Natural killer cell (primary cell): ENCODE data around the gene MKRN1. TPM values are rescaled to one million over a fixed set of nuclear protein-coding genes. Genes with fewer than 3 reads are reported as not detected.

ENCODE experiments used
- ATAC-seq, 3 donors: fragments of 150-1000 bp in 2 of 3; fragments of 200-7000 bp in 1 of 3; cut with Tn5 transposase; 1 replicate in 1 of 3; 2 replicates in 2 of 3; pipeline ENCODE4 v1.10.0; 2021; ENCODE audit warnings: mild to moderate bottlenecking in 2 of 3, moderate library complexity in 2 of 3
- DNase-seq, 2 donors: peaks; one replicate each; pipeline versions ENCODE4 v3.0.0 to v3.0.0-alpha.2; 2013 to 2021; ENCODE audit warnings: mixed read lengths in 1 of 2
- H3K27ac ChIP-seq: one replicate; pipeline ENCODE4 v1.5.1; 2013; ENCODE audit warnings: mild to moderate bottlenecking, low read length
- H3K27me3 ChIP-seq: one replicate; pipeline ENCODE4 v1.6.1; 2013; ENCODE audit warnings: low read length; ENCODE audit not compliant: control insufficient read depth, insufficient read depth
- H3K36me3 ChIP-seq: one replicate; pipeline ENCODE4 v1.6.1; 2013; ENCODE audit warnings: low read length; ENCODE audit not compliant: control insufficient read depth, insufficient read depth
- H3K4me1 ChIP-seq: one replicate; pipeline ENCODE4 v1.6.1; 2013; ENCODE audit warnings: low read length; ENCODE audit not compliant: control insufficient read depth, insufficient read depth
- H3K4me3 ChIP-seq: one replicate; pipeline ENCODE4 v1.5.1; 2013; ENCODE audit warnings: low read length
- H3K9me3 ChIP-seq: one replicate; pipeline ENCODE4 v1.6.1; 2013; ENCODE audit warnings: low read length; ENCODE audit not compliant: control insufficient read depth, insufficient read depth
- H3K27ac Mint-ChIP-seq, 2 donors: one replicate each; pipeline ENCODE4 v1.8.0; 2022; ENCODE audit warnings: mild to moderate bottlenecking in 2 of 2, mixed read lengths in 2 of 2, moderate library complexity in 1 of 2
- H3K27me3 Mint-ChIP-seq, 2 donors: one replicate each; pipeline ENCODE4 v1.8.0; 2022; ENCODE audit warnings: low read depth in 2 of 2, mixed read lengths in 2 of 2
- H3K36me3 Mint-ChIP-seq: one replicate; pipeline ENCODE4 v1.8.0; 2022; ENCODE audit warnings: mixed read lengths
- H3K4me1 Mint-ChIP-seq, 2 donors: one replicate each; pipeline ENCODE4 v1.8.0; 2022; ENCODE audit warnings: mixed read lengths in 2 of 2
- H3K4me3 Mint-ChIP-seq: one replicate; pipeline ENCODE4 v1.8.0; 2022; ENCODE audit warnings: mild to moderate bottlenecking, moderate library complexity, mixed read lengths
- H3K9me3 Mint-ChIP-seq, 2 donors: one replicate each; pipeline ENCODE4 v1.8.0; 2022; ENCODE audit warnings: mixed read lengths in 2 of 2
- WGBS: methylation state at CpG from one replicate; pipeline ENCODE4 v1.1.7; 2013; ENCODE audit warnings: missing lambda C conversion rate; ENCODE audit not compliant: insufficient coverage; 5-methylcytosine and 5-hydroxymethylcytosine counted together
- intact Hi-C: fragments of 100-400 bp; cut with micrococcal nuclease; formaldehyde crosslinking; loops from one replicate; pipeline ENCODE4 v1.14.2; 2022
- total RNA-seq, 4 donors: library from RNA; stranded (reverse); fragments of 120-200 nt in 1 of 4; gene quantifications; one replicate each; pipeline versions ENCODE4 v1.2.3 to v1.2.4, GENCODE V29; 2013 to 2022
- TF ChIP-seq, protein P1 (sequence below): fragments of 200-600 bp; IDR thresholded peaks from one replicate; pipeline ENCODE4 v1.8.0; 2022; ENCODE audit warnings: antibody characterized with exemption

The MKRN1 gene
- total RNA-seq, 3 donors from 2014 or later (not counting 1 experiment from before 2014, with no cell fraction given), result 119 to 146 (median 136) TPM

DNA sequence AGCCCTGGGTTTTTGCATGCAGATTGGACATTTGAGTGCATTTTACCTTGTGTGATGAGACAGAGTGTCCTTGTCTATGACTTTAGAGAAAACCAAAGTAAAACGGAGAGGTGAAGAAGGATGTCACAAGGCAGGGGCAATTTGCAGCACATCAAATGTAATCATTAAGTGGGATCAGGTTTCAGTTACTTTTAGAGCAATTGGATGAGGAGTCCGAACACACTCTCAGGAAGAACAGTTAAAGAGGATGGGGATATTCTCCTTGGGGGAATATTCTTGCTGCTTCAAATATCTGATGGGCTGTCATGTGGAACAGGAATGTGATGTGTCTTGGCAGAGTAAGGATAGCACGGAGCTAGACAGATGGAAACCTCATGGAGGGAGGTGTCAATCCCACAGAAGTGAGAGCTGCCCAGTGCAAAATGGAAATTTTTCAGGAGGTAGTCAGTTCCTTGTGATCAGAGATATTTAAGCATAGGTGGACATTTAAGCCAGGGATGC is 74.7 kb downstream of the MKRN1 start:
- Histone ChIP-seq H3K4me1 (peaks cover 15% of the 10 kb centered on the region), H3K27me3 (no peaks in the 10 kb centered on the region), H3K9me3 (no peaks in the 10 kb centered on the region), H3K27ac (peak overlapping the region; percentile 51), H3K4me3 (no peak overlapping the region), H3K36me3 (no peaks in the 10 kb centered on the region)
- TF ChIP-seq, protein P1, sequence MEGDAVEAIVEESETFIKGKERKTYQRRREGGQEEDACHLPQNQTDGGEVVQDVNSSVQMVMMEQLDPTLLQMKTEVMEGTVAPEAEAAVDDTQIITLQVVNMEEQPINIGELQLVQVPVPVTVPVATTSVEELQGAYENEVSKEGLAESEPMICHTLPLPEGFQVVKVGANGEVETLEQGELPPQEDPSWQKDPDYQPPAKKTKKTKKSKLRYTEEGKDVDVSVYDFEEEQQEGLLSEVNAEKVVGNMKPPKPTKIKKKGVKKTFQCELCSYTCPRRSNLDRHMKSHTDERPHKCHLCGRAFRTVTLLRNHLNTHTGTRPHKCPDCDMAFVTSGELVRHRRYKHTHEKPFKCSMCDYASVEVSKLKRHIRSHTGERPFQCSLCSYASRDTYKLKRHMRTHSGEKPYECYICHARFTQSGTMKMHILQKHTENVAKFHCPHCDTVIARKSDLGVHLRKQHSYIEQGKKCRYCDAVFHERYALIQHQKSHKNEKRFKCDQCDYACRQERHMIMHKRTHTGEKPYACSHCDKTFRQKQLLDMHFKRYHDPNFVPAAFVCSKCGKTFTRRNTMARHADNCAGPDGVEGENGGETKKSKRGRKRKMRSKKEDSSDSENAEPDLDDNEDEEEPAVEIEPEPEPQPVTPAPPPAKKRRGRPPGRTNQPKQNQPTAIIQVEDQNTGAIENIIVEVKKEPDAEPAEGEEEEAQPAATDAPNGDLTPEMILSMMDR, result no peak
- Mint-ChIP-seq H3K9me3 (no peaks in the 10 kb centered on the region), H3K36me3 (no peaks in the 10 kb centered on the region), H3K4me3 (peak overlapping the region; percentile 93), H3K4me1 (peaks cover 15 to 17% of the 10 kb centered on the region in 2 donors), H3K27me3 (no peaks in the 10 kb centered on the region), H3K27ac (peak overlapping the region; percentile 82 to 98)
- 68% methylated on average over 3 of the region's 3 CpGs for WGBS
- DNase-seq (no peak), ATAC-seq (no peak)
- intact Hi-C loops, result no loop called here

DNA sequence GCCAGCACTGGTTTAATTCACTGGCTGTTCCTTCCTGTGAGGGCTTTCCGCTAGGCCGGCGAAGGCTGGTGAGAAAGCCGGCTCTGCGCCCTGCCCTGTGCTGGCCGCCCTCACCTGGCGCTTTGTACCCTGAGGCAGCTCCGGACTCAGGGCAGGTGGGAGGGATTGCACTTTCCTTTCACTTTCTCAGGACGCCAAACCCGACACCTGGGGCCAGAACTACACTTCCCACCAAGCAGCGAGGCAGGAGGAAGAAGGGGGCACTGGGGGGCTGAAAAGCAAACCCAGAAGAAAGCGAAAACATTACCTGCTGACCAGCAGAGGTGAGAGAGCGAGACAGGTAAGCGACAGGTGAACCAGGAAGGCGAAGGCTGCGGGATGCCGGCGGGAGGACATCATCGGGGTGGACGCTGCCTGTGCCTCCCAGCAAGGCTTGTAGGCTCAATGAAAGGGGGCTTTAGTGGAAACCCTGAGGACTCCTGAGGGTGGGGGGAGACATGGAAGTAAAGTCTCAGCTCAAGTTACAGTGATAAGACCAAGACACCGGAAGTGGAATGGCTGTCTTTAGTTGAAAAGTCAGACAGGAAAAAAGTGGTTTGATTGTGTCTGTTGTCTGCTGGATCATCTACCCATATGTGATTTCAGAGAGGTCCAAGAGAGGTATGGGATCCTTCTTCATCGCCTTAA is 75.3 kb downstream of the MKRN1 start, which contains the start of gene RAB19:
Gene RAB19, plus strand, starts transcription at position 181 of the 687 bp plus-strand sequence. CDS start 3,589 bp downstream, outside the sequence.
- H3K27me3 ChIP-seq, result no peaks in the 10 kb centered on the region
- Mint-ChIP-seq H3K27ac (peak within 1 kb of the TSS; percentile 82 to 98), H3K4me3 (peak within 1 kb of the TSS; percentile 93), H3K9me3 (no peaks in the 10 kb centered on the region), H3K4me1 (peaks cover 15 to 17% of the 10 kb centered on the region in 2 donors), H3K36me3 (no peaks in the 10 kb centered on the region), H3K27me3 (no peaks in the 10 kb centered on the region)
- ATAC-seq (peak; percentile 69 to 87 (median 82)), DNase-seq (peak; percentile 19 to 76)
- peaks cover 15% of the 10 kb centered on the region for H3K4me1 ChIP-seq
- TF ChIP-seq, protein P1, result no peak
- H3K36me3 ChIP-seq, result no peaks in the 10 kb centered on the region
- H3K4me3 ChIP-seq, result peak within 1 kb of the TSS; percentile 54
- peak within 1 kb of the TSS; percentile 51 for H3K27ac ChIP-seq
- intact Hi-C loops, result no loop called here
- no peaks in the 10 kb centered on the region for H3K9me3 ChIP-seq
- WGBS, result 9% methylated on average over 20 of the region's 22 CpGs

Other genes starting within 250 kb of the MKRN1 start
- gene SLC37A3, start 81.0 kb downstream of the MKRN1 start, total RNA-seq, result 10 to 100 TPM; 19.1 to 26.4 (median 24.5) TPM
- gene RAB19, start 75.4 kb downstream of the MKRN1 start, total RNA-seq, result 1 to 10 TPM; 1.9 to 3.3 (median 2.8) TPM
- under 1 TPM in 1 of 3 donors, not detected in 2; 0.12 TPM for gene DENND2A, start 161.3 kb upstream of the MKRN1 start, total RNA-seq
- gene ADCK2, start 193.4 kb upstream of the MKRN1 start, total RNA-seq, result 10 to 100 TPM; 12.6 to 20.7 (median 15.8) TPM
- 100 to 1,000 TPM; 152 to 177 (median 177) TPM for gene NDUFB2, start 217.2 kb upstream of the MKRN1 start, total RNA-seq